Kidney glomerular epithelial cell (primary cell): Measurements from ENCODE around the gene ZC3H13.

ENCODE experiments used
- DNase-seq: peaks from one replicate; lab custom pipeline; 2025; lab: John Stamatoyannopoulos, UW

ZC3H13 gene

DNA sequence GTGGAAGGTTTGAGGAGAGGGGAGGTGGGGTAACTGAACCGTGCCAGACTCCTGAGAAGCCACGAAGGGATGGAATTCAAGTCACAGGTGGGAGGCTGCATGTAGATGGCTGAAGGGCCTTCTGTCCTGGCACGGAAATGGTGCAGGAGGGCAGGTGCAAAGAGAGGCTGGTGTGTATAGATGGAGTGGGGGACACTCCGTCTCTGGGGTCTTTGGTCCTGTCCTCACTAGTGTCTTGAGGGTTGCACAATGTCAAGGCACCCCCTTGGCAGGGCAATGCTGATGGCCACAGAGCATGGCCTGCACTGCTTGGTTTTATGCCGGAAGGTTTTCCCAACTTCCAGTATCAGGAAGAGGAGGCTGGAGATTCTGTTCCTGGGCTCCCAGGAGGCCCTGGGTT is 118.3 kb downstream of the ZC3H13 start:
- no peak for DNase-seq

DNA sequence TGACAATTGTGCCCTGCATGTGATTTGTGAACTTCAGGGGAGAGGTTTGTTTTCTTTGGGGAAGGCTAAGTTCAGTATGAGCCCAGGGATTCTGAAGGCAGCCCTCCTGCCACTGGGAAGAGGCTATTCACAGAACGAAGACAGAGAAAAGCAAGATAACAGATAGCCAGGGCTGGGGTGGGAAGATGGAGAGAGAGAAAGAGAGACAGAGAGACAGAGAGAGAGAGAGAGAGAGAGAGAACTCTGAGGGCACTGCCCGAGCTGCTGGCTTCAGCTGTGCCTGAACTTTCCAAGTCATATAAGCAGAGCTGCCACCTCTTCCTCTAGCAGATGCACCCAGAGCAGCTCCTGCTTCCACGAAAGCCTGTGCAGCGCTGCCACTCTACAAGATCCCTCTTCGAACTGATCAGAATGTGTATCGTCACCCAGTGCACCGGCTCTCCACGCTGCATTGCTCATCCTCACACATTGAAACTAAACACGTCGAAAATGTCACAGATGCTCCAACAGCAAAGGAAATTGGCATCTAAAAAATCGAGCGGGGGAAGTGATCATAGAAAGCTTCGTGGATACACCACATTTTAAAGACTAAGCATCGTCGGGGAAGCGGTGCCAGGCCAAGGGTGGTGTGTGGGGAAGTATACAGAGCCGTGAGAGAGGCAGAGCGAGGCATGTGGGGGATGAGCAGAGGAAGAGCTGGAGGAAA is 119.2 kb downstream of the ZC3H13 start:
- DNase-seq: no peak

DNA sequence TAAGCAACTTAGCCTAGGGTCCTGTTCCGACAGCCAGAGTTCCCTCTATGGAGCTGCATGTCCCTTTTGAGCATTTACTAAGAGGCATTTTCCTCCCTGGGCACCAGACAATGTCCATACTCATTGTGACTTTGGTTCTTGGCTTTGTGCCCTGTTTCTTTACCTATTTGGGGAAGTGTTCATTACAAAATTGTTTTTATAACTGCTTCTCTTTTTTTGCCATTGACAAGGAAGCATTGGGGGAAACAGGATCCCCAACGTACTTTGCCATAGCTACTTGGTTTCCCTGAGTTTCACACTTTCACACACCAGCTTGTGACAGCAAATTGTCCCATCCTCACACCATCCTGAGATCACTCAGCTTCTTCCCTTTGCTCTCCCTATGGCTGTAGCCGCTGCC is 119.9 kb downstream of the ZC3H13 start:
- no peak for DNase-seq

DNA sequence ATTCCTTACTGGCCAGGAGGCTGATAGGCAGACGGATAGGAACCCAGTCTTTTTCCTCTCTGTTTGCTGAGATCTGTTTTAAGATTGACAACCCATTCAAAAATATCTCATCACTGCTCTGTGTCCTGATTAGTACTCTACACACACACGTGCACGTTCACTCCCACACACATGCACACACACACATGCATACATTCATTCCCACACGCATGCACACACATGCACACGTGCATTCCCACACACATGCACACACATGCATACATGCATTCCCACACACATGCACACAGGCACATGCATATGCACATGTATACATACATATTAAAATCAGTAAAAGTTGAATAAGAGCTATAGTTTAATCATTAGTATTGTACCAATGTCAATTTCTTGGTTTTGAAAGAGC is 120.4 kb downstream of the ZC3H13 start:
- no peak for DNase-seq

- no peak for DNase-seq
These were observed 121.3 kb downstream of the ZC3H13 start for GRCh38 chr13:45931211-45931610.

- DNase-seq: no peak
These were observed 122.4 kb downstream of the ZC3H13 start for GRCh38 chr13:45930177-45930576.

DNA sequence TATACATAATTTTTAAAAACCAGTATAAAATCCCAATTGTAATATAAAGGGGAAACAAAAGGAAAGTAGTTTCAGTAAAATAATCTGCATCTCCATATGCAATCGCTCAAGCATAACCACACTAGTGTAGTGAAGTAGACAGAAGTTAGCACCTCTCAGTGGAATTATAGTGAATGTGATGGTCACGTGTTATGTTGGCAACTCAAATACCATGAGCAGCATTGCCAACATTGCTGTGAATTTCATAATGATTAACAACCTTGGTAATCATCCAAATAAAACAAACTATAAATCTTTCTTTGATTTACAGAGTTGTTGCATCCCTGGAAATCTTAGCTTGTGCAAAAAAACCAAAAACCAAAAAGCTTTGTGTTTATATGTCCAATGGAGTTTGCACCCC is 123.7 kb downstream of the ZC3H13 start:
- DNase-seq: peak; percentile 75

DNA sequence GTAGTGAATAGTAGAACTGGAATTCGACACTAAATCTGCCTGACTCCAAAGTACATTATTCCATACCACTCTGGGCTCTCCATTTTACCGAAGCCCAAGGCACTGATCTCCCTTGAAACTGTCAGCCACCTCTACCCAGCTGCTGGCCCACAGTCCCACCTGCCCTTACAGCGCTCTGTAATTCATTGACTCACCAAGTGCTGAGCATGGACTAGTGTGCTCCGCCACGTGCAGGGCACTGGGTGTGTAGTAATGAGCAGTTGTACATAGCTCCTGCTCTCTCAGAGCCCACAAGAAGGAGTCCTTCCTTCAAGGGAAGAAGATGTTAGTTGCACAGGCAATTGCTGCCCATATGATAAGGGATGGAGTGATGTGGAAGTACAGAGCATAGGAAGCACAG is 124.4 kb downstream of the ZC3H13 start:
- DNase-seq: no peak

DNA sequence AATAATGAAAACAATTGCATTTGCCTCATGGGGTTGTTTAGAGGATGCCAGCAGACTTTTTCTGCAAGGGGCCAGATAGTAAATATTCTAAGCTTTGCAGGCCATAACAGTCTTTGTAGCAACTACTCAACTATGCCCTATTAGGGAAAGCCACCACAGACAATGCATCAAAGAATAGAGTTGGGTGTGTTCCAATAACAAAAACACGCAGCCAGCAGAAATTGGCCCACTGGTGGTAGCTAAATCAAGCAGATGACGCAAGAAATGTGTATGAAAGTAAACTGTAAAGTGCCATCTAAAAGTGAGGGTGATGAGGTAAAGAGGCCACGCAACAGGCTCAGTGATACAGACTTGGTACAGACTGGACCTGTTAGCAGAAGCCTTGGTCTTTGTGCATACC is 125.8 kb downstream of the ZC3H13 start:
- DNase-seq: no peak

DNA sequence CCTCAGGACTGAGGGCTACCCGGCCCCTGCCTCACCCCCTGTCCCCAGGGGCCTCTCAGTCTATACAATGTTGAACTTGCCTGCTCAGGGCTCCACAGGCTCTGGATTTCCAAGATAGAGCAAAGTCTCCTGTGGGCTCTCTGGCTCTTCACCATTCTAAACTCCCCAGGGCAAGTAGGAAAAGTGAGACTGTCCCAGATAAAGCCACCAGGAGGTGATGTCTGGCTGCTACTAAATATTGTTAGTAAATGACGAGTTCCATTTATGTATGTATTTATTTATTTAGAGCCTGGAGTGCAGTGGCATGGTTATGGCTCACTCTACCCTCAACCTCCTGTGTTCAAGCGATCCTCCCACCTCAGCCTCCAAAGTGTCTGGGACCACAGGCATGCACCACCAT is 127.4 kb downstream of the ZC3H13 start:
- DNase-seq: no peak

DNA sequence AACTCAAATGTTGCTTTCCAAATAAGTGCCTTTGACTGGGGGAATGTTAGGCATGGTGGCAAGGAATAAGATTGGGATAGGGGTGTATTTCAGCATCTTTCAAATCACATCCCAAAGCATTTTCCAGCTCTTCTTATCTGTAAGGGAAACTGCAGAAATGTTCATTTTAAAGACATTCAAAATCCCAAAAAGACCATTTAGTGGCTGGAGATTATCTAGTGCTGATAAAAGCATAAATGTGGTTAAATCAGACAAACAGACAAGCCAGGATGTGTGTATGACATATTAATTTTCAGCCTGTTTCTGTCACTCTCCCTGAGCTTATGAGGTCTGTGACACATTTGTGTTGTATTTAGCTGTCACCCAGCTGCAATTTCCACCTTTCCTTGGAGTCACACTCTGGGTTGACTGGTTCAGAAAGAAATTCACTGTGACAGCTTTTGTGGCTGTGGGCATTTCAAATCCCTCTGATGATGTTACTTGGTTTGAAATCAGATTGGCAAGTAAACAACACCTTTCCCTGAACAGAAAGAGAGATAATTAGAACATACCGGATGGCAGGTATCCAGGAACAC is 131.3 kb downstream of the ZC3H13 start:
- no peak for DNase-seq

DNA sequence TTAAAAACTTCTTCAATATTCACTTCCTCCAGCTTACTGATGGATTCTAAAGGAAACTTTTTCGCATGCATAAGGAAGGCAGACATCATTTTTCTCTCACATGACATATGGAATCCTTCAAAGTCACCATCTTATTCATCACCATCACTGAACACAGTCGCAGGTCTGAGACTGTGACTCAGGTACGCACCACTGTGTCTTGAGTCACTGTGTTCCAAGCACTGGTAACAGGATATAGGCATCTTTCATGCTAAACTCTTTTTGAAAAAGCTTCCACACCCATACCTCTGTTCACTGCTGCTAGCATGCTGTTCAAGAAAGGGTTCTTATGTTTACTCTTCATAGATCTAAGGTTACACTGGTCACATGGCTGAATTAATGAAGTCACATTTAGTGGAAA is 133.9 kb downstream of the ZC3H13 start:
- no peak for DNase-seq

DNA sequence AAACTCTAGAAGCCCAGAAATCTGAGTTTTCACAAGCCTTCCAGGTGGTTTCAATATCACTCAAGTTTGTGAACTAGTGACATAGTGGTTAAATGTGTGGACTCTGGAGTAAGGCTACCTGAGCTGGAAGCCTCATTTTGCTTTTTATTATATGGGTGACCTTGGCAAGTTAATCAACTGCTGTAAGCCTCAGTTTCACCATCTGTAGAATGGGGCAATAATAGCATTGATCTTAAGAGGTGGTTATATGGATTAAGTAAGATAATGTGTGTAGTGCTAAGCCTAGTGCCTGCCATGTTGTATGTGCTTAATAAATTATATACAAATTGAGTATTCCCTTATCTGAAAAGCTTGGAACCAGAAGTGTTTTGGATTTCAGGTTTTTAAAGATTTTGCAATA is 135.5 kb downstream of the ZC3H13 start:
- DNase-seq: no peak

GRCh38 chr13:45915686-45916439 is 136.7 kb downstream of the ZC3H13 start:
- DNase-seq: no peak

DNA sequence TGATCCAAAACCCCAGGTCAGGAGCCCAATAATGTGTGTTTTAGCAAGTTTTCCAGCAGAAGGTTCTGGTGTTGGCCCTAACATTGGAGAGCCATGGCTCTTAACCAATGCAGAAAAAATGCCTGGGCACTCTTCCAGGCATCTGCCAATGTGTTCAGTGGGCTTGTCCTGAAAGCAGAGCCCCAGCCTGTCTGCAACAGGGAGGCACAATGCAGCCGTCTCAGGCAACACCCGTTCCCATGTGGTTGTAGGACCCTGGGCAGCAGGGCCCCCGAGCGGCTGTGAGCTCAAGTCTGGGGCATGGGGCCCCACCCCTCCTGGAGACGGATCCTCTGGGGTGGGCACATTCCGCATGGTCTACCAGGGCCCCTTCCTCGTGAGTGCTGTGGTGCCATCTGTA is 142.9 kb downstream of the ZC3H13 start:
- no peak for DNase-seq

DNA sequence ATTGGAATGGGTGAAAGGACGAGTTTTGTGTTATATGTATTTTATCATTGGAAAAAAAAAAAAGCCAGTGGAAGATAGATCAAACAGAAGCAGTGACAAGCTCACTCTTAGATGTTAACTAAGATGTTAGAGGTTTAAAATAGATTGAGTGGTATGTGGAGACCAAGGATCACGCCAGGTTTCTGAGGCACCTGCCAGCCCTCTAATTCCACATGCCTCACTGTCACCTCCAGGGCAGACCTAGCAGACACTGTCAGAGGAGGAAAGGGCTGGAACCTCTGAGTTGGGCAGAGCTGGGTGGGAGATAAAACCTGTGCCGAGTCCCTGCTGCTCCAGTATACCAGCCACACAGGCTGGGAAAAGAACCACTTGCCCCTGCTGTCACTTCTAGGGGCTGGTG is 143.5 kb downstream of the ZC3H13 start:
- DNase-seq: no peak

- no peak for DNase-seq
These were observed 145.0 kb downstream of the ZC3H13 start for GRCh38 chr13:45907503-45907902.
